ENCODE results near the gene AOAH.

AOAH gene

DNA sequence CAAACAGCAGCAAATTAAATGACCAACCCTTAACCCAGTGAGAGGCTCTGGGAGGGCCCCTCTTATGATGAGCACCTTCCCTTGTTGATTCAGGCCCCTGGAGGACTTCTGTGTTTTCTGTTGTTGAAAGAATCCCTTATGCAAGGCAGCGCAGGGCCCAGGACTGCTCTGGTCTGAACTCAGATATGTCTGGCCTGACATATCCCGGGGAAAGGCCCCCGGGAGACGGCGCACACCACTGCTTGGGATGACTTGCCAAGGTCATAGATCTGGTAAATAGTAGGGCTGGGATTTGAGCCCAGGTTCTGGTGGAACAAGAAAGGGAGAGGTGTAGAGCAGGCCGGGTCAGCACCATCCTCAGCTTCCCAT, 124.0 kb downstream of the AOAH start:
- TF ChIP-seq, protein P1, sequence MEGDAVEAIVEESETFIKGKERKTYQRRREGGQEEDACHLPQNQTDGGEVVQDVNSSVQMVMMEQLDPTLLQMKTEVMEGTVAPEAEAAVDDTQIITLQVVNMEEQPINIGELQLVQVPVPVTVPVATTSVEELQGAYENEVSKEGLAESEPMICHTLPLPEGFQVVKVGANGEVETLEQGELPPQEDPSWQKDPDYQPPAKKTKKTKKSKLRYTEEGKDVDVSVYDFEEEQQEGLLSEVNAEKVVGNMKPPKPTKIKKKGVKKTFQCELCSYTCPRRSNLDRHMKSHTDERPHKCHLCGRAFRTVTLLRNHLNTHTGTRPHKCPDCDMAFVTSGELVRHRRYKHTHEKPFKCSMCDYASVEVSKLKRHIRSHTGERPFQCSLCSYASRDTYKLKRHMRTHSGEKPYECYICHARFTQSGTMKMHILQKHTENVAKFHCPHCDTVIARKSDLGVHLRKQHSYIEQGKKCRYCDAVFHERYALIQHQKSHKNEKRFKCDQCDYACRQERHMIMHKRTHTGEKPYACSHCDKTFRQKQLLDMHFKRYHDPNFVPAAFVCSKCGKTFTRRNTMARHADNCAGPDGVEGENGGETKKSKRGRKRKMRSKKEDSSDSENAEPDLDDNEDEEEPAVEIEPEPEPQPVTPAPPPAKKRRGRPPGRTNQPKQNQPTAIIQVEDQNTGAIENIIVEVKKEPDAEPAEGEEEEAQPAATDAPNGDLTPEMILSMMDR (IDR thresholded peaks at IDR 0.05; ENCODE audit: borderline replicate concordance, control extremely low read depth, extremely low read depth, insufficient read depth, missing control alignments) = no peak
- no peak for DNase-seq (ENCODE audit: low spot score)
- in situ Hi-C loops (cut with MboI; ENCODE audit: low sequenced_read_pairs, unreplicated experiment) = no loop called here

DNA sequence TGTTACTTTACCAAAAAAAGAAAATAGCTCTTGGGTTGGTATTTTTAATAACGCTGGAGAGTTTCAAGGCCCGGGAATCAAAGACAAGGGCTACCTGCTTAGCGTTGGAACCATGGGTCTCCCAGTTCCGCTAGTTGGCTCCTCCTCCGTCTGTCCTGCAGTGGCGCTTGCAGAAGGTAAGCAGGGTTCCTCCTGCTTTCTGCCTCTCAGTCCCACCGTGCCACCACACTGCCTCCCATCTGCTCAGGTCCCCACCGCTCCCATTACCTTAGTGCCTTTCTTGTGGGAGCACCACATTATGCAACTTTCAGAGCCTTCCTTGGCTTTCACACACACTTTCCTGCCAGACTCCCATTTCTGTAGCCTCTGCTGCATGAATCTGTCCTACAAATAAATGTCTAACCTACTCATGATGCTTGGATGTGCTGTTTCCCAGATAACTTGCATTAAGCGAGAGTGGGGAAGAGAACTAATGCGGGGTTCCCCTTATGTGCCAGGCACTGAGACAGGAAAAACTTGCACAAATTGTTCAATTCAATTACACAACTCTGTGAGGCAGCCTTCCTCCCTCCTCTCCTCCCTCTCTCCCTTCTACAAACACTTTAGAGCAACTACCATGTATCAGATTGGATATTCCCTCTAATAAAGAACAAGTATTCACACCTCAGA, 124.5 kb downstream of the AOAH start:
- no peak for DNase-seq (ENCODE audit: low spot score)
- in situ Hi-C loops (cut with MboI; ENCODE audit: low sequenced_read_pairs, unreplicated experiment) = no loop called here
- TF ChIP-seq, protein P1 (IDR thresholded peaks at IDR 0.05; ENCODE audit: borderline replicate concordance, control extremely low read depth, extremely low read depth, insufficient read depth, missing control alignments) = no peak

DNA sequence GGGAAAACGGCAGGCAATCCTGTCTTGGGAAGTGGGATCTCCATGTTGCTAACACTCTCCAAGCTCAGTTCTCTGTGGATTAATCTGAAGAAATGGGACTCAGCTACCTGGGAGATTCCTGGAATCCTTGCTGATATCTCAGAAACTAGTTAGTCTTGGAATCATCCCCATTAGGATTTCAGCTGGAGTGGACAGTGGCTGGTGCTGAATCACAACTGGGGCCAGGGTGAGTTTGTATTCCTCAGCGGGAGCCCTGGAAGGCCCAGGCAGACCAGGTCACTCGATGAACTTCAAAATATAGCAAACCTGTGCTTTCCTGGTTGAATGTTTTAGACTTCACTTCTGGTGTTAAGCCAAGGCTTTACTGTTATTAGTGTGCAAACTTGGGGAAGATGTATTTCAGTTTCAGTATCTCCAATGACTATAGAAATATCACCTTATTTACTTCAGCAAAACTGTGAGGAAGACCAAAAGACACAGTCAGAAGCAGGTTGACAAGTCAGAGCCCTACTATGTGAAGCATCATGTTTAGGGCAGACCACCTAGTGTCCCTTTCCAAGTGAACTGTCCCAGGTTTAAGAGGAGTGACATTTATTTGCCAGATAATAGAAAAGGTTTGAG, 126.1 kb downstream of the AOAH start:
- TF ChIP-seq, protein P1 (IDR thresholded peaks at IDR 0.05; ENCODE audit: borderline replicate concordance, control extremely low read depth, extremely low read depth, insufficient read depth, missing control alignments) = no peak
- DNase-seq (ENCODE audit: low spot score) = no peak

DNA sequence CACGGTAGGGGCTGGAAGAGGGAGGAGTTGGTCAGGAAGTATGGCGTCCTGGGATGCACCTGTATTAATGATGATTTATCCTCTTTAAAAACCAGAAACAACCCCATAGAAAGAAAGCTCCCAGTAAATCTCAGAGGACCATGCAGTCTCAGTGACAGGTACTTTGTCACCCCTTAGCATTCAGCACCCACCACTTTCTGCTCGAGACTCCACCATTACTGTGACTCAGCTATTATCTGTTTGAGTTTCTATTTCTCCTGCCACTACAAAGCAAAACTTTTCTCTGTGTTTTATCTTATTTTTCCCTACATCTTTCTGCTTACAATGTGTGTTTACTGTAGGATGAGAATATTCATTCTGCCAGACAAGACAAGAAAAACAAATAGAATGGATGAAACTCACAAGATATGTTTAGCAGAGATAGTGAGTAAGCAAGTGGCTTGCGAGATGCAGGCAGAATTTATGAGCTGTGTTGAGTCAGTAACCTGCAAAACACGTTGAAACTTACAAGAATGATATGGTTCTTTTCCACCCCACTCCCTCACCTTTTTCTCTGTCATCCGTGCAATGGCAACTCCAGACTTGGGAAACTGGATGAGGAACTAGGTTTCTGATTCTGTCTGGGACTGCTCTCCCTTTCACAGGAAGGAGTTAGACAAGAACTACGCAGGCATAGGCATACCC, 127.1 kb downstream of the AOAH start:
- in situ Hi-C loops (cut with MboI; ENCODE audit: low sequenced_read_pairs, unreplicated experiment) = no loop called here
- TF ChIP-seq, protein P1 (IDR thresholded peaks at IDR 0.05; ENCODE audit: borderline replicate concordance, control extremely low read depth, extremely low read depth, insufficient read depth, missing control alignments) = no peak
- DNase-seq (ENCODE audit: low spot score) = no peak

More for the DNA sequence above, 126.1 kb downstream of the AOAH start:
- in situ Hi-C loops (cut with MboI; ENCODE audit: low sequenced_read_pairs, unreplicated experiment) = no loop called here

DNA sequence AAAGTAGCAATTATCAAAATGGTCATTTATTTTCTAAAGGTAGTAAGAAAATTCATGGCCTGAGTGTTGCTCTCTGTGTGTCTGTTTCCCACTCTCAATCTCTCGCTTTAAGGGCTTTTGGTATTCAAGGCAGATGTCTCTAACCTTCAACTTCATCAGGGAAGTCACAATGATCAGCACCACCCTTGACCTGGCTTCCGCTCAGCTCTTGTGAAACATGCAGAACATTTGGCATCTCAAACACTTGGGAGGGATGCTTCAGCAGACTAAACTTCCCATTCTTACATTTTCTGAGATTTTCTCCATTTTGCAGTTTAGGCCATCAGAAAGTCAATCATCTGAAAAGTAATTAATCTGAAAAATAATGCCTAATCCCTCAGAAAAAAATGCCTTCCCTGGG, 129.8 kb downstream of the AOAH start:
- in situ Hi-C loops (cut with MboI; ENCODE audit: low sequenced_read_pairs, unreplicated experiment) = no loop called here
- TF ChIP-seq, protein P1 (IDR thresholded peaks at IDR 0.05; ENCODE audit: borderline replicate concordance, control extremely low read depth, extremely low read depth, insufficient read depth, missing control alignments) = no peak
- DNase-seq (ENCODE audit: low spot score) = no peak

DNA sequence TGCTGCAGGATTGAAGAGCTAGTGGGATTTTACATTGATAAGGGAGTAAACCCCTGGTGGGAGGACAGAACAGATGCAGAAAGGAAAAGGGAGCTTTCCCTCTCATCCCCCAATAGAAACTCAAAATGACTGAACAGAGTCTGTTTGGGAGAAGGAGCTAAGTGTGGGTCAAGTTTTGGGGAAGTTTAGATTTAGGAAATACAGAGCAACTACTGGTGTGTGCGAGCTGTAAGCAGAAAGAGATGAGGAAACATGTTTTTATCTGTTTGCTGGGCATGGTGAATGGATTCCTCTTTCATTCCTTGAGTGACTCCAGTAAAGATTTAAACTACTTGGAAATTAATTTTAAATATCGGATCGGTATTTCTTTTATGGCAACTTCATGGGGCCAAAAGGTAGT, 132.7 kb downstream of the AOAH start:
- in situ Hi-C loops (cut with MboI; ENCODE audit: low sequenced_read_pairs, unreplicated experiment) = no loop called here
- TF ChIP-seq, protein P1 (IDR thresholded peaks at IDR 0.05; ENCODE audit: borderline replicate concordance, control extremely low read depth, extremely low read depth, insufficient read depth, missing control alignments) = no peak
- no peak for DNase-seq (ENCODE audit: low spot score)
